AG10803 (cell line): ENCODE measurements around the gene F12.

Source experiments
- DNase-seq: peaks from one replicate; pipeline ENCODE4 v3.0.0; 2010; ENCODE audit warnings: low read depth
- H3K4me3 ChIP-seq: 2 replicates; pipeline ENCODE4 v1.5.1; 2011; ENCODE audit warnings: mild to moderate bottlenecking, low read length, control low read depth
- CTCF ChIP-seq: conservative IDR thresholded peaks from 2 replicates; pipeline ENCODE4 v1.5.1; 2011; ENCODE audit warnings: mild to moderate bottlenecking, low read length, control low read depth, inconsistent platforms

Gene F12

GRCh38 chr5:177409043-177409801, at the start of gene F12:
Gene F12 (minus strand): TSS chr5:177409564. CDS start chr5:177409527, 37 bp downstream.
- H3K4me3 ChIP-seq = no peak within 1 kb of the TSS
- TF ChIP-seq CTCF = no peak
- no peak for DNase-seq

- DNase-seq = no peak
- no peak for TF ChIP-seq CTCF
- no peak overlapping the region for H3K4me3 ChIP-seq
Measured at GRCh38 chr5:177458912-177459350, 49.6 kb upstream of the F12 start.

- no peak for DNase-seq
- H3K4me3 ChIP-seq = no peak overlapping the region
- no peak for TF ChIP-seq CTCF
Measured at GRCh38 chr5:177457852-177458681, 48.7 kb upstream of the F12 start.

- no peak overlapping the region for H3K4me3 ChIP-seq
- peak; percentile 60 for TF ChIP-seq CTCF
- peak; percentile 96 for DNase-seq
Measured at GRCh38 chr5:177456976-177457851, 47.9 kb upstream of the F12 start.

GRCh38 chr5:177456591-177456964, 47.2 kb upstream of the F12 start:
- TF ChIP-seq CTCF = no peak
- no peak for DNase-seq
- H3K4me3 ChIP-seq = no peak overlapping the region

GRCh38 chr5:177455661-177456590, 46.6 kb upstream of the F12 start:
- H3K4me3 ChIP-seq = peak overlapping the region; percentile 44
- DNase-seq = peak; percentile 83
- peak; percentile 90 for TF ChIP-seq CTCF
